GM19372 (cell line): ENCODE results near the gene ADGRD1.
"Not testable (repeated sequence)": the region's sequence is repeated elsewhere in the genome, so short reads cannot be mapped to it uniquely, and the experiment has no call there.

Experiments used
- ATAC-seq: cut with Tn5 transposase; IDR thresholded peaks from one replicate; pipeline ENCODE4 v1.9.1; 2021; ENCODE audit warnings: mild to moderate bottlenecking, low read depth, moderate library complexity; ENCODE audit not compliant: unreplicated experiment

ADGRD1 gene

GRCh38 chr12:131111446-131111845 is 157.7 kb downstream of the ADGRD1 start:
- ATAC-seq, result no peak

GRCh38 chr12:131112021-131112420 is 158.3 kb downstream of the ADGRD1 start:
- ATAC-seq, result no peak

- no peak for ATAC-seq
These were observed 159.1 kb downstream of the ADGRD1 start for GRCh38 chr12:131112700-131113290.

- no peak for ATAC-seq
These were observed 160.0 kb downstream of the ADGRD1 start for GRCh38 chr12:131113568-131114270.

- ATAC-seq, result no peak
These were observed 160.6 kb downstream of the ADGRD1 start for GRCh38 chr12:131114271-131114670.

- ATAC-seq, result no peak
These were observed 161.4 kb downstream of the ADGRD1 start for GRCh38 chr12:131114942-131115584.

- no peak for ATAC-seq
These were observed 162.2 kb downstream of the ADGRD1 start for GRCh38 chr12:131115766-131116467.

- no peak for ATAC-seq
These were observed 162.9 kb downstream of the ADGRD1 start for GRCh38 chr12:131116468-131117117.

- no peak for ATAC-seq
These were observed 163.9 kb downstream of the ADGRD1 start for GRCh38 chr12:131117438-131118245.

- ATAC-seq, result no peak
These were observed 164.7 kb downstream of the ADGRD1 start for GRCh38 chr12:131118371-131118770.

- ATAC-seq, result not testable (repeated sequence)
These were observed 165.6 kb downstream of the ADGRD1 start for GRCh38 chr12:131119345-131119744.

GRCh38 chr12:131119936-131120335 is 166.2 kb downstream of the ADGRD1 start:
- no peak for ATAC-seq

GRCh38 chr12:131120831-131121271 is 167.1 kb downstream of the ADGRD1 start:
- no peak for ATAC-seq

- no peak for ATAC-seq
These were observed 168.1 kb downstream of the ADGRD1 start for GRCh38 chr12:131121705-131122405.

GRCh38 chr12:131122631-131123030 is 168.9 kb downstream of the ADGRD1 start:
- ATAC-seq, result no peak

- no peak for ATAC-seq
These were observed 170.1 kb downstream of the ADGRD1 start for GRCh38 chr12:131123817-131124216.

- ATAC-seq, result no peak
These were observed 171.0 kb downstream of the ADGRD1 start for GRCh38 chr12:131124487-131125280.

- ATAC-seq, result no peak
These were observed 173.0 kb downstream of the ADGRD1 start for GRCh38 chr12:131126662-131127173.
